T follicular helper cell (primary cell): Measurements from ENCODE around the gene CPA5.
"Not testable (repeated sequence)": the region's sequence is repeated elsewhere in the genome, so short reads cannot be mapped to it uniquely, and the experiment has no call there.

ENCODE experiments used
- DNase-seq: peaks from one replicate; pipeline ENCODE4 v3.0.0-alpha.2; 2020; ENCODE audit warnings: low read depth
- total RNA-seq, 2 experiments: gene quantifications; one replicate each; lab custom pipeline; 2026; lab: John Stamatoyannopoulos, UW

The CPA5 gene, protein sequence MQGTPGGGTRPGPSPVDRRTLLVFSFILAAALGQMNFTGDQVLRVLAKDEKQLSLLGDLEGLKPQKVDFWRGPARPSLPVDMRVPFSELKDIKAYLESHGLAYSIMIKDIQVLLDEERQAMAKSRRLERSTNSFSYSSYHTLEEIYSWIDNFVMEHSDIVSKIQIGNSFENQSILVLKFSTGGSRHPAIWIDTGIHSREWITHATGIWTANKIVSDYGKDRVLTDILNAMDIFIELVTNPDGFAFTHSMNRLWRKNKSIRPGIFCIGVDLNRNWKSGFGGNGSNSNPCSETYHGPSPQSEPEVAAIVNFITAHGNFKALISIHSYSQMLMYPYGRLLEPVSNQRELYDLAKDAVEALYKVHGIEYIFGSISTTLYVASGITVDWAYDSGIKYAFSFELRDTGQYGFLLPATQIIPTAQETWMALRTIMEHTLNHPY
- total RNA-seq: 0.04 to 0.06 reads per million in 2 experiments

DNA sequence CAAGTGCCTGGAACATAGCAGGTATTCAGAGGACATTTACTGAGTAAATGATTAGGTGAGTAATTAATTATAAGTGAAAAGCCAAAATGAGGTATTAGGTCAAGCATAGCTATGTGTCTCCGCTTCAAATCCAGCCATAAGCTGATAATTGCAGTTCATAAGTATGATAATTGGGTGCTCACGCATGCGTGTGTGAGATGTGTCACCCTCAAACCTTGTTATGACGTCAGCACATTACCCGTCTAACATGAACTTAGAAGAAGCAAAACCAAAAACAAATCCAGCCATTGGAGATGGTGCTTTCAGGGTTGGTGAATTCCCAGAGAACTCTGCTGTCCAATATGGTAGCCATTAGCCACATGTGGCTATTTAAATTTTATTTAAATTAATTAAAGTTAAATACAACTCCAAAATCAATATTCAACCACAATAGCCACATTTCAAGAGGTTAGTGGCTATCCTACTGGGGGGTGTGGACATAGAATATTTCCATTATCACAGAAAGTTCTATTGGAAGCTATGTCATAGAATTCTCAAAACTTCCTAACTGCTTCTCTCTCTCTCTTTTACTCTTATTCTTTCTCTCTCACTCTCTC is at the start of gene CPA5:
CPA5 (plus strand) TSS at position 546 of the 596 bp plus-strand sequence. CDS start 1,670 bp downstream, outside the sequence.
- no peak for DNase-seq

DNA sequence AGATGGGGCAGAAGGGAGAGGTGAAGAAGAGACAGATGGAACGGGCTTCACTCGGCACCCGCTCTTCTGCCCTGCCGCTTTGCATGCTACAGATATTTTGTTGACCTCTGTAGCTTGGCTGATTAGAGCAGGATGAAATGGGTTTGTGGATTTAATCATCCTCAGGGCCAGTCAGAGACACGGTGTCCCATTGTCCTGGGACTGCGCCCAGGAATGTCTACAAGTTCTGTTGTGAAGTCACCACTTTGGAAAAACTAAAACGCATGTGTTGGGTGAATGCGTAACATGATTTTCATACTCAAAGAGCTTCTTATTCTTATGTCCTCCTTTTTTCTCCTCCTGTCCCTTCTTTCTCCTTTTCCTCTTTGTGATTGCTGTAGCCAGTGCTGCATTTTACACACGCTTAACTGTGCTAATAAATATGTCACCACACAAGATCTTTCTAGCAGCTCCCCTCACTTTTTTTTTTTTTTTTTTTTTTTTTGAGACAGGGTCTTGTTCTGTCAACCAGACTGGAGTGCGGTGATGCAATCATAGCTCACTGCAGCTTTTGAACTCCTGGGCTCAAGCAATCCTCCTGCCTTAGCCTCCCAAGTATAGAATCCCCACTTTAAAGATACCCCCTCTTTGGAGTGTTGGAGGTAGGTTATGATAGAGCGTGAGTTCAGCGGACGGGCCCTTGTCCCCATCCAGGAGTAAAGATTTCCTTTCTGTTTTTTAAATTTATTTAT is 48.2 kb upstream of the CPA5 start:
- DNase-seq: no peak

DNA sequence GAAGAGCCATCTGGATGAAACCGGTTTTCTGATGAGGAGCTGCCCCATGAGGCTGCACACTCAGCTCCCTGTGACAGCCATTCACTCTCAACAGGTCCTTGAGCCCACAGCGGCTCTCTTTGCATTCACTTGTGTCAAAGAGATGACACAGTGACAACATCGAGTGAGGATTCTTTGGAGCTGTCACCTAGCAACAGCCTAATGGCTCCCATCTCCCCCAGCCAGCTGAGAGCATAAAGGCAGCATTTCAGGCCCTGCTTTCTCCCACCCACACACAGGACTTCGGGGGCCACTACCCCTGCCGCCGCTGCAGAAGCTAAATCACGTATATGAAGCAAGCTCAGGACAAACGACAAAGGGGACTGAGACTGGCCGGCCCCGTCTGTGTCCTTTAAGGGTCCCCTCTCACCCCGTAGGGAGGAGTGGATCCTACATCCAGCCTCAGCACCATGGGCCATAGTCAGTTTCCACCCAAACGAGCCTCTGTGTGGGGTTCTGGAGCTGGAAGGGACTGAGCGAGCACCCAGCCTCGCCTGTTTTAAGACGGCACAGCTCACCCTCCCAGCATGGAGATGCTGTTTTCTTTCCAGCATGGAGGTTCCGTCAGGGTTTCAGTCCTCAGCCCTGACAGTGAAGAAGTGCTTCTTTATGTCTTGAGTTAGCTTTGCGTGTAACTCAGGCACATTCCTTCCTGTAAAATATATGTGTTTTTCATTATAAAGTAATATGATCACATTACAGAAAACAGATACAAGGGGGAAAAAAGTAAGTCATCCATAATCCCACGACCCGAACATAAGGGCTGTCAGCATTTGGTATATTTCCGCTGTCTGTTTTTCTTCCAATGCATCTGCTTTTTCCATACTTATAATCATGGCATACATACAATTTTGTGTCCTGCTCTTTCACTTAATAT is 46.7 kb upstream of the CPA5 start:
- no peak for DNase-seq

DNA sequence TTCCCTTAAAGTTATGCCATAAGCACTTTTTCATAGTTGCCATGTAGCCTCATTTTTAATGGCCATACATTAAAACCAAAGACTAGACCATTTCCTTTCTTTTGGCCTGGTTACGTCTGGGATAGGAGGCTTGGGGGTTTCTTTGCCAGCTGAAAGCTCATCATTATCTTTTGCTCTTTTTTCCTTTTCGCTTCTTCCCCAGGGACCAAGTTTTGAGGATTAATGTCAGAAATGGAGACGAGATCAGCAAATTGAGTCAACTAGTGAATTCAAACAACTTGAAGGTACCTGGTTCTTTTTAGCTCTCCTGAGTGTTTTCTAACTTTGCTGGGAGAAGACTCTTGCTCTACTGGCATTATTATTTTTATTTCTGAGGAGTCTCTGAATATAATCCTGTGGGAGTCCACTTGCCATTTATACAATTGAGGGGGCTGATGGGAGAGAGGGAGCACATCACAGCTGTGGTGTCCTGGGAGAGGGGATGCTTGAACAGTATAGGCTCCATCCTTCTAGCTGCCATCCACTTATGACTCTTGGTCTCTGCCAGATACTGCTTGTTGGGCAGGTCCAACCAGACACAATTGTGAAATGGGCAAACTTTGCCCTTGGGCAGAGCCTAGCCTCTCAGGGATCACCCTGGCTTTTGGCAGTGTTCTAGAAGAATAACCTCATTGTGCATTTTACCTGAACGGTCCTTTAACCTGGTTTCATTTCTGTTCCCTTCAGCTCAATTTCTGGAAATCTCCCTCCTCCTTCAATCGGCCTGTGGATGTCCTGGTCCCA is 45.9 kb upstream of the CPA5 start:
- DNase-seq: no peak

DNA sequence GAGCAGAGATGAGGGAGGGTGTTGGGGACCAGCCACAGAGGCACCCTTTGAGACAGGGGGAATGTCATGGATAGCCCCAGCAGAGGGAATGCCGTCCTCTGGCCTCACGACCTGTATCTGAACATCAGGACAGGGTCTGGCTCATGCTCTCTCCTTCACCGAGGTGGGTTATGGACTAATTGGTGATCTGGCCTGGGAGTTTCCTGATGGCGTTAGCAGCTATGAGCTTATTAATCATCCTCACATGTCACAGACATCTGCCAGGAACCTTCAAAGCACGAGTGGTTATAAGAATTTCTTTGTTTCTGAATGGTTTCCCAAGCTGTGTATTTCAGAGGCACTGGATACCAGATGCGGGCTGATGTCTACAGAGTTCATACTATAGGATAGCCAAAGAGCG is 44.8 kb upstream of the CPA5 start:
- no peak for DNase-seq

DNA sequence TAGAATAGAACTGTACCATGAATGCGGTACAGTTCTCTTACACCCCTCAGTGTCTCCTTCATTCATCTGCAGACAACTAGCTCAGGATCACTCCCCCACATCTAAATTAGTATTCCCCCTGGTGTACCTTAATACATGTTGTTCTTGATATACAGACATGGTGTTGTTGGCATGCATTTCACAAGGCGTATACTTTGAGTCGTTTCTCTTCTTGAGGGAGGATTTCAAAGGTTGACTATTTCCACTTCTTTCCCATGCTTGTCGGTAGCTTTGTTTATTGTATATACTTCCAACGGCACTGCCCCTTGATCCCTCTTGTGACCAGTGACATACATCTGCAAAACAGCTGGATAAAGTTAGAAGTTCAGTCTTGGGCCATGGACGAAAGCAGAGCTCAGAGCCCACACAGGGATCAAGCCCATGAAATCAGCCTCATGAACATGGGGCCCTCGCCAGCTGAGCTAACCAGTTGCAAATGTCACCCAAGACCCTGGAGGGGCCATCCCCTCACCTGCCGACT is 43.1 kb upstream of the CPA5 start:
- DNase-seq: no peak

DNA sequence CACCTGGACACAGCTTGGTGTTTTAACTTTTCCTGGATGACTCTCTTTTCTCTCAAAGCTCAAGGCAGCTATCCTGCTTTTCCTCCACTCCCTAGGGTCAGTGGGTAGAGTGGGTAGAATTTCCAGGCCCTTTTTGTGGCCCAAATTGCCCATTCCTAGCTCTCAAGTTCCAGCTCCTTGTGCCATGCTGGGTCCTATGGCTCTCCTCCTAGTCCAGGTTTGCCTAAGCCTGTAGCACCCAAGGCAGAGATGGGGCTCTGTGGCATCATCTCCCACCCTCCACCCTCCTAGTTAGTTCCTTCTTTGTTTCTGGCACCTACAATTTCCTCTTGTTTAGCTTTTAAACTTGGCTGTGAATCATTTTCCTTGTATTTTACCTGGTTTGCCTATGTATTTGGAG is 42.0 kb upstream of the CPA5 start:
- no peak for DNase-seq

DNA sequence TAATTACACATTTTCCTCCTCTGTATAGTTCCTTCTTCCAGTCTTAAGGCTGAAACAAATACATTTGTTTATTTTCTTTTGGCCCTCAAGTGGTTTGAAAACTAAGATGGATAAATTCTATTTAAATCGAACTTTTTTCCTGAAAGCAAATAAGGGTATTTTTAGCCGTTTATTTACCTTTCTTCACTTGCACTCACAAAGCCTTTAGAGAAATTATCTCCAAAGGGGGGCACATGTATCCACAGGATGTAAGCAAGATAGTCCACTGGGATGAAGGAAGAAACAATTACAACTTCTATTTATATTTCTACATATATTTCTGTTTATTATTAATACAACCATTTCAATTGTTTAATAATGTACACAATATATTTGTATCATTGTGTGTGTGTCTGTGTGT is 41.5 kb upstream of the CPA5 start:
- no peak for DNase-seq

DNA sequence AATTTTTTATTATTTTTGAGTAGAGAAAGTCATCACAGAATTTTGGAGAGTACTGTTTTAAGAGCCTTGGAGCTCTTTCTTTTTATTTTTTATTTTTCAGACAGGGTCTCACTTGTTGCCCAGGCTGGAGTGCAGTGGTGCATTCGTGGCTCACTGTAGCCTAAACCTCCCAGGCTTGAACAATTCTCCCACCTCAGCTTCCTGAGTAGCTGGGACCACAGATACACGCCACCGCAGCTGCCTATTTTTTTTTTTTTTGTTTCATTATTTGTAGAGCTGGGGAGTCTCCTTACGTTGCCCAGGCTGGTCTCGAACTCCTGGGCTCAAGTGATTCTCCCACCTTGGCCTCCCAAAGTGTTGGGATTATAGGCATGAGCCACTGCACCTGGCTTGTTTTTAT is 41.1 kb upstream of the CPA5 start:
- no peak for DNase-seq

DNA sequence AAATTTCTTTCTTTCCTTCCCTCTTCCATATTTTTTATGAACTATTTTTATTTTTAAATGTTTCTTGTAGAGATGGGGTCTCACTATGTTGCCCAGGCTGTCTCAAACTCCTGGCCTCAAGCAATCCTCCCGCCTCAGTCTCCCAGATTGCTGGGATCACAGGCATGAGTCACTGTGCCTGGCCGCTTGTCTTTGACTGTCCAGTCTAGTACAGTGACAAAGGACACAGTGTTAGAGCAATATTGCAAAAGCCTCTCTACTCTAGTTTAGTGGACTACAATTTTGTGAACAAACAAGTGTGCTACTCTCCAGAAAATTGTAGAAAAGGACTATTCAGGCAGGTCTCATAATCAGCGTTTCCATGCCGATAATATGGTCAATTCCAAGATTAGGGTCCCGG is 40.6 kb upstream of the CPA5 start:
- DNase-seq: no peak

DNA sequence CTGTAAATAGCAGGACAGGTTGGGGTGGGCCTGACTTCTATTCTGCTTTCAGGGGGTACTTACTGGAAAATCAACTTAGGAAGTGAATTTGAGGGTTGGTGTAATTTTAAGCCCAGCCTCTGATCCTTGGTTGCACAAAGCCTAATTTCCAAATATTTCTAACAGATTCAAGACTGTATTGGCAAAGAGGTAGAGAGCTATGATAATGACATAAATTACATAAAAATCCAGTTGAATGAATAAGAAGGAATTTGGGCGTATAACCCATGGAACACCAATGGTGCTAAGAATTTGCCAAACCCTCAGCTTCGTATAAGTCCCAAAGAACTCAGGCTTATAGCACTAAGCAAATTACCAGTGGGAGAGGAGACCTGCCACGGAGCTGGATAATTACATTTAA is 39.7 kb upstream of the CPA5 start:
- DNase-seq: no peak

DNA sequence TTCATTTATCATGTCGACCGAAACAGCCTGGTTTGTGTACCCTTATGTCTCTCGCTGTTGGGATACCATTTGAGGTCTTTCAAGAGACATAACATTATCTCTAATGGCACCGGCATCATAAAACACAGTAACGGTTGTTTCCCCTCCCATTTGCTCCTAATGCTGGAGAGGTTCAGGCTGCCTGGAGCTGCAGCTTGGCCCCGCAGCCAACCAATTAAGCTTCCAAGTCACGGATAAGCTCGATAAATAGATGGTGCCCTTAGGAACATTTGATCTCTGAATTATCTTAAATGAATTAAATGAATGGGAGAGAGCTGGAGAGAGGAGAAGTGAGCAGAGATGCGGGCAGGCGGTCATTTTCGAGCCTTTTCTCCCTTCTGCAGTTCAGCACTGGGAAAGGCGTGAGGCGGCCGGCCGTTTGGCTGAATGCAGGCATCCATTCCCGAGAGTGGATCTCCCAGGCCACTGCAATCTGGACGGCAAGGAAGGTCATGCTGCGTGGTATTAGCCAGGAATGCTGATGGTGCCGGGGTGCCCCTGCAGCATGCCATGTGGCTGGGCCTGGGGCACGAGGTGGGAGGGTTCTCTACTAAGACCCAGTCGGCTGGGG is 39.1 kb upstream of the CPA5 start:
- DNase-seq: no peak

DNA sequence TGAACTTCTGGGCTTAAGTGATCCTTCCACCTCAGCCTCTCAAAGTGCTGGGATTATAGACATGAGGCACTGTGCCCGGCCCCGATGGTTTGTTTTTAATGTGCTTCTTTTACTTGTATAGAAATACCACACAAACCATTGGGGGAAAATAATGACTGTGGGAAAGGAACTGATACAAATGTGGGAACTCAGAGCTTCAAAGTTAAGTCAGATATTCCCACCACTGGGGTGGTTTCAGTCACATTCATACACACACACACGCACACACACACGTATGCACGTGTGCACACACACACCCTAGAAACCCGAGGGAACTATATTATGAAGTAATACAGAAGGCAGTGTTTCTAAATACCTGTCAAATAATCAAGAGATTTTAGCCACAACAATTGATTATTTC is 34.6 kb upstream of the CPA5 start:
- DNase-seq: no peak

DNA sequence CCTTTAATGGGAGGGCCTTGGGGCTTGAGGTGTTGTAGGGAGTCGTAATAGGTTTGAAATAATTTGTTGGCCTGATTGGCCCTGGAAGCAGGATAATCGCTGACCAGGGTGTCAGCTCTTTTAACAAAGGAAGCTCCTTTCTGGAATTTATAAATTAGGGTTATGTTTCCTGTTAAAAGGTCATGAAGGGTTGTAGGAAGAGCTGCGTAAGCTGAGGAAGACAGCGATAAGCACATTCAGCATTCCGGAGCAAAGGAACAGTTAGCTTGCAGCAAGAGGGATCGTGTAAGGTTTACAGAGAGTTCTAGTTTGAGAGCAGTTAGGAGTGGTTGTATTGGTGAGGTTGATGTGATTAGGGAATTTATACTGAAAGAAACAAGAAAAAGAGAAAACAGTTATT is 30.3 kb upstream of the CPA5 start:
- DNase-seq: no peak

DNA sequence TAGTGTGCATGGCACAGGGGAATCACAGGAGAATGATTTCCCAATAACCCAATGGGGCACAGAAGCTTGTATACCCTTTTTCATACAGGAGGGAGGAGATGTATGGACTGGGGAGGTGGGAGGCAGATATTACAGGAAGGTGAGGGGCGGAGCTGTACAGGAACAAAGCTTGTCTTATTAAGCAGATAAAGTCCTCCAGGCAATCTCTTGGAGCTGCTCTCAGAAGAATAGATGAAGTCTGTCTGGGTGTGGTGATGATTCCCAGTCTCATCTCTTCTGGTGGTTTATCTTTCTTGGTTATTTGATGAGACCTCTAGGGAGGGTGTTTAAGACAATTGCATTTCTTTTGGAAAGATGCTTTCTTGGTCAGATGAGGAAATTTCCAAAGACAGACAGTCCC is 25.1 kb upstream of the CPA5 start:
- DNase-seq: no peak

DNA sequence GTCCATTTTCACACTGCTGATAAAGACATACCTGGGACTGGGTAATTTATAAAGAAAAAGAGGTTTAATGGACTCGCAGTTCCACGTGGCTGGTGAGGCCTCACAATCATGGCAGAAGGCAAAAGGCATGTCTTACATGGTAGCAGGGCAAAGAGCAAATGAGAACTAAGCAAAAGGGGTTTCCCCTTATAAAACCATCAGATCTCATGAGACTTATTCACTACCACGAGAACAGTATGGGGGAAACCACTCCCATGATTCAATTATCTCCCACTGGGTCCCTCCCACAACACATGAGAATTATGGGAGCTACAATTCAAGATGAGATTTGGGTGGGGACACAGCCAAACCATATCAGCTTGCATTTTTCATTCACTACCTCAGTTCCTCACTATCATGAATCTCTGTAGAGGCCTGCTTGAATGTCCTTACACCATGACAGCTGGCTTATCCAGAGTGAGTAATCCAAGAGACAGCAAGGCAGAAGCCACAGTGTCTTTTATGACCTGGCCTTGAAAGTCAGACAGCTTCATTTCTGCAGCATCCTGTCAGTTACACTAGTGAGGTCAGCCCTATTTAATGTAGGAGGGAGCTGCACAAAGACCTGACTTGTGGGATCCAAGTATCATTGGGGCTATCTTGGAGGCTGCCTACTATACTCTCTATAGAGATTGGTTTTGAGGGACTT is 22.9 kb upstream of the CPA5 start:
- not testable (repeated sequence) for DNase-seq

DNA sequence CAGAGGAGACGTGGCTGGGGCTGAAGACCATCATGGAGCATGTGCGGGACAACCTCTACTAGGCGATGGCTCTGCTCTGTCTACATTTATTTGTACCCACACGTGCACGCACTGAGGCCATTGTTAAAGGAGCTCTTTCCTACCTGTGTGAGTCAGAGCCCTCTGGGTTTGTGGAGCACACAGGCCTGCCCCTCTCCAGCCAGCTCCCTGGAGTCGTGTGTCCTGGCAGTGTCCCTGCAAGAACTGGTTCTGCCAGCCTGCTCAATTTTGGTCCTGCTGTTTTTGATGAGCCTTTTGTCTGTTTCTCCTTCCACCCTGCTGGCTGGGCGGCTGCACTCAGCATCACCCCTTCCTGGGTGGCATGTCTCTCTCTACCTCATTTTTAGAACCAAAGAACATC is 22.0 kb upstream of the CPA5 start:
- DNase-seq: no peak

DNA sequence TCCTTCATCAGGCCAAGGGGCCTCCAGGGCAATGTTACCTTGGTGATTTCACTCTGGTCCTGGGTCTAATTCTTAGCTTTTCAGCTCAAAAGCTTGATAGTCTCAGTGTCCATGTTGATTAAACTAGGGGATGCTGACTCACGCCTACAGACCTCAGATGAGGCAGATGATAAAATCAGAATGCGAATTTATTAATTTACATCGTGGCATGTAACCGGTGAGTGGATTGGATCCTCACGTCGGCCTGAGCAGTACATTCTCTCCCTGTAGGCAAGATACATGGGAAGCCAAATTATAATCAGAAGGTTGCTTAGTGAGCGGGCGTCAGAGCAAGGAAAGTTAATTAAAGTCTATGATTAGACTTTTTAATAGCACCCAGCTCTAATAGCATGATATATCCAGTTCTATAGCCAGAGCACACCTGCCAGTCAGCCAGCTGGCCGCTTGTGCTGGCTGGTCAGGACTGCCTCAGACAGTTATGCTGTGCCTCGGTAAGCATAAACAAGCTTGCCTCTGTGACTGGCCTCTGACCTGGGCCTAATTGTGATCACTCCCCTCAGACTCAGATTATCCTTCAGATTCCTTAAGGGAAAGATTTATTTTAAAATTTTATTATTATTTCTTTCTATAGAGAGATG is 20.2 kb upstream of the CPA5 start:
- DNase-seq: no peak

DNA sequence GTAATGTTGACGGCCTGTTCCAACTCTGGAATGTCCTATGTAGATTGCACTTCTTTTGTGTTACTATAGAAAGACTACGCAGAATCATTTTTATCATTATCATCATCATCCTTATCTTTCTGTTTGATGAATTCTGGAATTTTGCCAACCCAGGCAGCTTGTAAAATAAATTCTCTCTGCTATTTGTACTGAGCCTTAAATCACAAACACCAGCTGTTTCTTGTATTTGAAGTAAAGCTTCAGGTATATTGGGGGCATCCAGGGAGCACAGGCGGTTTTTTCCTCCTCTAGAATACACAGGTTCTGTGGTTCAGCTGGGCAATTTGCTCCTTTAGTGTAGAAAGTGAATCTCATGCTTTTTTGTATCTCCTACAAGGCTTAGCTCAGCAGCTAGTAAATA is 14.9 kb upstream of the CPA5 start:
- no peak for DNase-seq
